Measurements from ENCODE around the gene ARHGAP4.

GRCh38 chrX:153974726-153975286 lies 48.7 kb upstream of the ARHGAP4 start:
- TF ChIP-seq CTCF (IDR thresholded peaks at IDR 0.05) (no peak), POLR2A (IDR thresholded peaks at IDR 0.05) (no peak)

Data from Peyer's patch (tissue), 4 donors.